Vagina (tissue), 2 donors: Measurements from ENCODE around the gene DPP6. TPM values are rescaled to one million over a fixed set of nuclear protein-coding genes. Genes with fewer than 3 reads are reported as not detected.
"Not testable (repeated sequence)": the region's sequence is repeated elsewhere in the genome, so short reads cannot be mapped to it uniquely, and the experiment has no call there.

Experiments used
- DNase-seq, 2 donors: peaks; one replicate each; pipeline ENCODE4 v3.0.0-alpha.2; 2017; ENCODE audit errors: extremely low spot score in 2 of 2
- H3K27ac ChIP-seq: fragments of 200-600 bp; sonication (generic); one replicate; pipeline ENCODE4 v1.5.1; 2019
- H3K27me3 ChIP-seq: fragments of 200-600 bp; sonication (generic); one replicate; pipeline ENCODE4 v1.5.1; 2019
- H3K36me3 ChIP-seq, 2 donors: fragments of 200-600 bp; sonication (generic); one replicate each; pipeline ENCODE4 v1.5.1; 2017 to 2019
- H3K4me1 ChIP-seq: fragments of 200-600 bp; sonication (generic); one replicate; pipeline ENCODE4 v1.5.1; 2019
- H3K4me3 ChIP-seq, 2 donors: fragments of 200-600 bp; sonication (generic); 1 replicate in 1 of 2; 2 replicates in 1 of 2; pipeline ENCODE4 v1.5.1; 2016 to 2019
- H3K9me3 ChIP-seq: fragments of 200-600 bp; sonication (generic); one replicate; pipeline ENCODE4 v1.5.1; 2019
- intact Hi-C: fragments of 100-400 bp; cut with DNase I; formaldehyde crosslinking; loops from one replicate; pipeline ENCODE4 v1.15.1; 2023
- total RNA-seq: library from RNA; depleted of rRNA; stranded (reverse); fragments of >200 nt; gene quantifications from one replicate; pipeline ENCODE4 v1.2.3, GENCODE V29; 2016

The DPP6 gene
- total RNA-seq, 1 donor from 2014 or later, result 7.9 TPM

- DNase-seq, intact Hi-C loops, H3K36me3 ChIP-seq, H3K4me3 ChIP-seq, H3K9me3 ChIP-seq, H3K27me3 ChIP-seq, H3K27ac ChIP-seq, H3K4me1 ChIP-seq: not testable (repeated sequence)
These were observed 57.4 kb downstream of the DPP6 start for GRCh38 chr7:154109615-154110014.

- H3K36me3 ChIP-seq, result not testable (repeated sequence)
These were observed 61.6 kb downstream of the DPP6 start for GRCh38 chr7:154113732-154114351.

GRCh38 chr7:154117411-154118390, 65.5 kb downstream of the DPP6 start:
- H3K9me3 ChIP-seq, H3K36me3 ChIP-seq, intact Hi-C loops, H3K27me3 ChIP-seq, H3K27ac ChIP-seq, DNase-seq, H3K4me3 ChIP-seq, H3K4me1 ChIP-seq: not testable (repeated sequence)

More at GRCh38 chr7:154113732-154114351, 61.6 kb downstream of the DPP6 start:
- DNase-seq, H3K27me3 ChIP-seq, H3K9me3 ChIP-seq, H3K27ac ChIP-seq, H3K4me1 ChIP-seq, H3K4me3 ChIP-seq, intact Hi-C loops: not testable (repeated sequence)

GRCh38 chr7:154120825-154121224, 68.6 kb downstream of the DPP6 start:
- H3K4me3 ChIP-seq, H3K27ac ChIP-seq, intact Hi-C loops, H3K36me3 ChIP-seq, H3K27me3 ChIP-seq, H3K9me3 ChIP-seq, DNase-seq, H3K4me1 ChIP-seq: not testable (repeated sequence)

DNA sequence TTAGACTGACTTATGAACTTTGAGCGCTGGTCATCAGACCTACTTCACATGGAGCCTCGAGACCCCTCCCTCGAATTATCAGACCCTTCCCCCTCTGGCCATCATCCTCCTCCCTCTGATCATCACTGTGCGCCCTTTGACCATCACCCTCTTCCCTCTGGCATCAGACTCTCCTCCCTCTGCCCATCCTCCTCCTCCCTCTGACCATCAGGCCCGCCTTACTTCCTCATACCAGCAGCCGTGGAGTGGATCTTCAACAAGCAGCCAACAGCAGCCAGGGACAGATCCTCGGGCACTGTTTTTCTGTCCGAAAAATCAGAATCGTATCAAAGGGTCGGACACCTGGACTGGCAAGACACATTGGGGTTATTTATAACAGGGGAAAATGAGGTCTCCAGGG, 70.5 kb downstream of the DPP6 start:
- H3K4me1 ChIP-seq, H3K27ac ChIP-seq, H3K36me3 ChIP-seq, H3K4me3 ChIP-seq, H3K27me3 ChIP-seq, intact Hi-C loops, DNase-seq, H3K9me3 ChIP-seq: not testable (repeated sequence)

DNA sequence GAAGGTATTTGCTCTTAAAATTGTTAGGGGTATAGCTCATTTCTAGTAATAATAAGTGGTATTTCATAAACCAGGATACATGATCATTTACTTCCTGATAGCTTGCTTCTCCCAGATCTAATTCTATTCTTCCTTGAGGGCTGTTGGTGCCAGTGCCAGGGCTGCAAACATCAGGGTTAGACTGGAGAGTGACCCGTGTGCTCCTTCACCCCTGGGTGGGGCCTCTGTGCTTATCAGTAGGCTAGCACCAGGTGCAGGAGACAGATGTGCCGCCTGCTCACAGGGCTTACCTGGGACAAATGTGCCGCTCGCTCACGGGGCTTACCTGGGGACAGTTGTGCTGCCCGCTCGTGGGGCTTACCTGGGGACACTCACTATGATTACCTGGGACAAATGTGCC, 71.2 kb downstream of the DPP6 start:
- intact Hi-C loops, H3K27ac ChIP-seq, H3K4me3 ChIP-seq, H3K36me3 ChIP-seq, H3K27me3 ChIP-seq, DNase-seq, H3K4me1 ChIP-seq, H3K9me3 ChIP-seq: not testable (repeated sequence)

- H3K9me3 ChIP-seq, DNase-seq, H3K4me3 ChIP-seq: not testable (repeated sequence)
These were observed 76.9 kb downstream of the DPP6 start for GRCh38 chr7:154129142-154129541.

DNA sequence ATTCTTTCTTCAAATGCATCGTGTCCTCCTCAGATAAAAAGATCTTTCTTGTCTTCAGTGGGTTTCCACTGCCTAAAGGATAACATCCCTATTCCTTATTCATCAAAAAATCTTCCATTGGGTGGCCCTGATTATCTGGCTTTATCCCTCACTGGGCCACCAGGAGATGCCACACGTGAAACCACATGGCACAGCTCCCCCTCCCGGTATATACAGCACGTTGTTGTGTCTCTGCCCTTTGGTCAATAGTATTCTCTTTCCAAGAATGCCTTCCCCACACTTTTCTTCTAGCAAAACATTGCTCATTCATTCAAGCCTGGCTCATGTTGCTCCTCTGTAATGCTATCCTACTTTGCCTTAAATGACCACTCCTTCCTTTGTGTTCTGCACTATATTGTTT, 80.4 kb downstream of the DPP6 start:
- DNase-seq, H3K4me3 ChIP-seq, H3K9me3 ChIP-seq, intact Hi-C loops, H3K27ac ChIP-seq, H3K27me3 ChIP-seq, H3K4me1 ChIP-seq, H3K36me3 ChIP-seq: not testable (repeated sequence)

More at GRCh38 chr7:154129142-154129541, 76.9 kb downstream of the DPP6 start:
- H3K36me3 ChIP-seq, intact Hi-C loops, H3K27me3 ChIP-seq, H3K27ac ChIP-seq, H3K4me1 ChIP-seq: not testable (repeated sequence)

GRCh38 chr7:154133703-154134277, 81.6 kb downstream of the DPP6 start:
- intact Hi-C loops, H3K4me3 ChIP-seq, H3K9me3 ChIP-seq: not testable (repeated sequence)

DNA sequence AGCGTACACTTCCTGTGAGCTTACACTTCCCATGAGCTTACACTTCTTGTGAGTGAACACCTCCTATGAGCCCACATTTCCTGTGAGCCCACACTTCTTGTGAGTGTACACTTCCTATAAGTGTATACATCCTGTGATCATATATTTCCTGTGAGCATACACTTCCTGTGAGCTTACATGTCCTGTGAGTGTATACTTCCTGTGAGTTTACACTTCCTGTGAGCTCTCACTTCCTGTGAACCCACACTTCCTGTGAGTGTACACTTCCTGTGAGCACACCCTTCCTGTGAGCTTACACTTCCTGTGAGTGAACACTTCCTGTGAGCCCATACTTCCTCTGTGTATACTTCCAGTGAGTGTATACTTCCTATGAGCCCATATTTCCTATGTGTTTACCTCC, 82.5 kb downstream of the DPP6 start:
- H3K27ac ChIP-seq, H3K27me3 ChIP-seq, H3K36me3 ChIP-seq: not testable (repeated sequence)

More at GRCh38 chr7:154133703-154134277, 81.6 kb downstream of the DPP6 start:
- H3K27ac ChIP-seq, H3K36me3 ChIP-seq, DNase-seq, H3K27me3 ChIP-seq, H3K4me1 ChIP-seq: not testable (repeated sequence)

GRCh38 chr7:154135646-154136045, 83.4 kb downstream of the DPP6 start:
- H3K27me3 ChIP-seq, H3K27ac ChIP-seq, H3K9me3 ChIP-seq, DNase-seq, intact Hi-C loops, H3K4me1 ChIP-seq, H3K4me3 ChIP-seq, H3K36me3 ChIP-seq: not testable (repeated sequence)

More for the DNA sequence above, 82.5 kb downstream of the DPP6 start:
- H3K4me3 ChIP-seq, DNase-seq, H3K4me1 ChIP-seq, intact Hi-C loops, H3K9me3 ChIP-seq: not testable (repeated sequence)

- H3K9me3 ChIP-seq, H3K27ac ChIP-seq, H3K4me3 ChIP-seq, DNase-seq, H3K36me3 ChIP-seq, H3K27me3 ChIP-seq, H3K4me1 ChIP-seq, intact Hi-C loops: not testable (repeated sequence)
These were observed 93.9 kb downstream of the DPP6 start for GRCh38 chr7:154145922-154146706.

DNA sequence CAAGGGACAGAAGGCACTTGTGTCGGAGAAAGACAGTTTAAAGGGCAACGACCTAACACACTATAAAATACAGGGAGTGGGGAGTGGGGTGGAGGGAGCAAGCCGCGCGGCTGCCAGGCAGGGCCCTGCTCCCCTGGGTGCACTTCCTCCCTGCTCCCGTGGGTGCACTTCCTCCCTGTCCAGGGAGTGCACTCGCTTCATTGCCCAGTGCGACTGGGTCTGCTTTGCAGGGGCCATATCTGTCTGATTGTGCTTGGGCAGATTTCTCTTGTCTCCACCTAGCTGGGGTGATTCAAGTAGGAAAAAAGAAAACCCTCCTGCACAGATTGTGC, 94.5 kb downstream of the DPP6 start:
- H3K27me3 ChIP-seq, H3K4me3 ChIP-seq, H3K36me3 ChIP-seq, H3K9me3 ChIP-seq, H3K27ac ChIP-seq, intact Hi-C loops, H3K4me1 ChIP-seq, DNase-seq: not testable (repeated sequence)
